Transverse colon (tissue), 4 donors: ENCODE data around the gene BRME1. TPM values are rescaled to one million over a fixed set of nuclear protein-coding genes. Genes with fewer than 3 reads are reported as not detected.

ENCODE experiments used
- DNase-seq: peaks from one replicate; pipeline ENCODE4 v3.0.0-alpha.2; 2019
- H3K27ac ChIP-seq, 4 donors: fragments of 200-600 bp; sonication (generic); 2 replicates each; pipeline ENCODE4 v1.5.1; 2016 to 2018; ENCODE audit warnings: inconsistent platforms in 4 of 4
- H3K27me3 ChIP-seq: fragments of 200-600 bp; sonication (generic); 2 replicates; pipeline ENCODE4 v1.5.1; 2017; ENCODE audit warnings: inconsistent platforms
- H3K36me3 ChIP-seq, 4 donors: fragments of 200-600 bp; sonication (generic); 2 replicates each; pipeline ENCODE4 v1.5.1; 2017 to 2019; ENCODE audit warnings: inconsistent platforms in 4 of 4
- H3K4me1 ChIP-seq, 4 donors: fragments of 200-600 bp; sonication (generic); 2 replicates each; pipeline ENCODE4 v1.5.1; 2017 to 2020; ENCODE audit warnings: inconsistent platforms in 4 of 4
- H3K4me3 ChIP-seq, 4 donors: fragments of 200-600 bp; sonication (generic); 1 replicate in 1 of 4; 2 replicates in 3 of 4; pipeline versions ENCODE4 v1.5.1 to v1.6.1; 2017 to 2019; ENCODE audit warnings: inconsistent platforms in 4 of 4
- H3K9me3 ChIP-seq, 2 donors: fragments of 200-600 bp; sonication (generic); 2 replicates each; pipeline ENCODE4 v1.5.1; 2017 to 2019; ENCODE audit warnings: inconsistent platforms in 2 of 2
- CTCF ChIP-seq, 5 experiments: fragments of 200-600 bp in 3 of 5; fragments of 450-650 bp in 2 of 5; sonication (generic) in 3 of 5; IDR thresholded peaks; 1 replicate in 2 of 5; 2 replicates in 3 of 5; pipeline ENCODE4 v1.5.1; 2016 to 2017; ENCODE audit warnings: antibody characterized with exemption in 5 of 5, inconsistent platforms in 3 of 5, mild to moderate bottlenecking in 2 of 5, moderate library complexity in 1 of 5
- EP300 ChIP-seq: sonication (generic); formaldehyde crosslinking; IDR thresholded peaks from one replicate; pipeline ENCODE4 v1.6.1; 2017; ENCODE audit warnings: antibody characterized with exemption, low read depth
- POLR2A ChIP-seq: fragments of 450-650 bp; IDR thresholded peaks from one replicate; pipeline ENCODE4 v1.6.1; 2016; ENCODE audit warnings: antibody characterized with exemption, mild to moderate bottlenecking, moderate library complexity
- POLR2AphosphoS5 ChIP-seq, 3 donors: sonication (generic); formaldehyde crosslinking; IDR thresholded peaks; one replicate each; pipeline ENCODE4 v1.6.1; 2016; ENCODE audit warnings: antibody characterized with exemption in 3 of 3
- WGBS, 2 donors: methylation state at CpG; one replicate each; pipeline ENCODE4 v1.1.5; 2018; ENCODE audit warnings: low coverage in 1 of 2; 5-methylcytosine and 5-hydroxymethylcytosine counted together
- in situ Hi-C, 4 donors: fragments of 200-750 bp; cut with MboI; loops; one replicate each; pipeline versions ENCODE4 v1.15.0 to v1.15.1; 2017; ENCODE audit warnings: low sequenced_read_pairs in 3 of 4, low pct_ligation_motif_present in 1 of 4, low pct_unique_long_range_greater_than_20kb in 1 of 4
- intact Hi-C: fragments of 100-400 bp; cut with DNase I; formaldehyde crosslinking; loops from one replicate; pipeline ENCODE4 v1.15.1; 2023; ENCODE audit warnings: low total_unique reads
- total RNA-seq, 4 donors: library from RNA; depleted of rRNA; stranded (reverse); fragments of >200 nt; gene quantifications; one replicate each; pipeline ENCODE4 v1.1.0, GENCODE V29; 2016

BRME1 gene
- total RNA-seq, 4 donors from 2014 or later, result 5.2 to 102 (median 6.7) TPM

DNA sequence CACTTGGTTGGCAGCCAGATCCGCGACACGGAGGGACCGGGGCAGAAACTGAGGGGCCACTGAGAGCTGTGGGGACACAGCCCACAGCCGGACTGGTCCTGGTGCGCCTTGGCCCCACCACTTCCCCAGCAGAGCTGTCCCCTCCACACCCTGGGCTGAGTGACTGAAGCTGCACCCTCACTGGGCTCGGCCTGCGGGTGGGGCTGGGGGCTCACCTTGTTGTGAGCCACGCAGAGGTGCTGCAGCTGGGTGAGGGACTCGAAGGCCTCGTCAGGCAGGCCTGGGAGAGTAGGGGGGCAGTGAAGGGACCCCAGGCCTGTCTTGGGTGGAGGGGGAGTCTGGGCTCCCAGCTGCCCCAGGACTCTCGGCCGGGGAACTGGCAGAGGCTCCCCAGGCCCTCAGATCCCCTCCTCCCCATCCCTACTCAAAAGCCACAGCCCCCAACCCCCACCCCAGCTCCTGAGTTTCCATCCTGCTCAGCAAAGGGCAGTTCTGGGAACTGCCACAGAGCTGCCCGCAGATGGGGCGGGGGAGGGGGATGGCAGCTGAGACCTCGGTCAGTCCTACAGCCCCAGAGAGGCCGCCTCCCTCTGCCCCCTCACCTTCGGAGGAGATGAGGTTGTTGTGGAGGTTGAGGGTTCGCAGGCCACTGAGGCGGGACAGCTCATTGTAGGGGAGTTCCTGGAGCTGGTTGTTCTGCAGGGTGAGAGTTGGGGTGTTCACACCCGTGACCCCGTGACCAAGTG is 30.0 kb upstream of the BRME1 start:
- Histone ChIP-seq H3K9me3 (no peaks in the 10 kb centered on the region), H3K4me3 (no peak overlapping the region), H3K36me3 (no peaks in the 10 kb centered on the region), H3K27me3 (peaks cover 9% of the 10 kb centered on the region), H3K27ac (no peak overlapping the region), H3K4me1 (no peaks in the 10 kb centered on the region)
- TF ChIP-seq POLR2AphosphoS5 (IDR thresholded peaks at IDR 0.05), result no peak
- TF ChIP-seq POLR2A, result no peak
- TF ChIP-seq CTCF (IDR thresholded peaks at IDR 0.05), result no peak
- no peak for TF ChIP-seq EP300
- WGBS, 2 donors, result 74% methylated on average over 19 of the region's 22 CpGs; no CpG with 5 or more reads in 1 of the 2 donors
- in situ Hi-C loops (no loop called here), intact Hi-C loops (no loop called here)
- DNase-seq, result no peak

DNA sequence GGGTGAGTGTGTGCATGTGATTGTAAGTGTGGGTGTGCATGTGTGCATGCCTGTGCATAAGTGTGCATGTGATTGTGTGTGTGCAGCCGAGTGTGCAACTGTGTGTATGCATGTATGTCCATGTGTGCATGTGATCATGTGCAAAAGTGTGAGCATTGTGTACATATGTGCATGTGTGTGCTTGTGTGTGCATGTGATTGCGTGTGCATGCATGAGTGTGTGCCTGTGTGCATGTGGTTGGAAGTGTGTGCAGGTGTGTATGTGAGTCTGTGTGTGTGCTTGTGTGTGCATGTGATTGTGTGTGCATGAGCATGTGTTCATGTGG is 28.8 kb upstream of the BRME1 start:
- TF ChIP-seq POLR2AphosphoS5 (IDR thresholded peaks at IDR 0.05) (no peak), CTCF (IDR thresholded peaks at IDR 0.05) (no peak), EP300 (no peak), POLR2A (no peak)
- WGBS, 2 donors, result 93% methylated on average over 2 of the region's 2 CpGs; no CpG with 5 or more reads in 1 of the 2 donors
- H3K27me3 ChIP-seq, result peaks cover 9% of the 10 kb centered on the region
- intact Hi-C loops (no loop called here), in situ Hi-C loops (no loop called here)
- H3K4me3 ChIP-seq, result no peak overlapping the region
- peaks cover 0 to 8% (median 0%) of the 10 kb centered on the region in 4 donors for H3K36me3 ChIP-seq
- no peaks in the 10 kb centered on the region for H3K9me3 ChIP-seq
- DNase-seq, result no peak
- no peak overlapping the region for H3K27ac ChIP-seq
- H3K4me1 ChIP-seq, result no peaks in the 10 kb centered on the region

DNA sequence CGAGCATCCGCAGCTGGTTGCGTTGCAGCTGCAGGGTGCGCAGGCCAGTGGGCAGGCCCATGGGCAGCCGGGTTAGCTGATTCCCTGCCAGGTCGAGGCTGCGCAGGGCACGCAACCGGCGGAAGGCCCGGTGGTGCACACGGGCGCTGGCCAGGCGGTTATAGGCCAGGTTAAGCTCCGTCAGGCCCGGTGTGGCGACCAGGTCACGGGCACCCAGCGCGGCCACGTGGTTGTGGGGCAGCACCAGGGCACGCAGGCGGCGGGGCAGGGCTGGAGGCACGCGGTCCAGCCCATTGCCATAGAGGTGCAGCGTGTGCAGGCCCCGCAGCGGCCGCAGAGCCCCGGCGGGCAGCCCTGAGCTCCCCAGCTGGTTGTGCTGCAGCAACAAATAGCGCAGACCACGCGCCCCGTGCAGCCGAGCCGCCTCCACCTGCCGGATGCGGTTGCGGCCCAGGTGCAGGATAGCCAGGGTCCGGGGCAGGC is 27.0 kb upstream of the BRME1 start:
- in situ Hi-C loops, result no loop called here
- H3K4me1 ChIP-seq, result no peaks in the 10 kb centered on the region
- WGBS, 2 donors, result 95% methylated on average over 41 of the region's 42 CpGs; no CpG with 5 or more reads in 1 of the 2 donors
- no peak overlapping the region for H3K27ac ChIP-seq
- intact Hi-C loops, result no loop called here
- H3K27me3 ChIP-seq, result peaks cover 3% of the 10 kb centered on the region
- no peaks in the 10 kb centered on the region for H3K9me3 ChIP-seq
- no peak for DNase-seq
- H3K4me3 ChIP-seq, result no peak overlapping the region
- peaks cover 0 to 12% (median 0%) of the 10 kb centered on the region in 4 donors for H3K36me3 ChIP-seq
- no peak for TF ChIP-seq CTCF (IDR thresholded peaks at IDR 0.05)
- TF ChIP-seq POLR2A, result peak; percentile 16

GRCh38 chr19:13932149-13932637 is 26.3 kb upstream of the BRME1 start:
- 92% methylated on average over 5 of the region's 6 CpGs; no CpG with 5 or more reads in 1 of the 2 donors for WGBS, 2 donors
- no peak overlapping the region for H3K27ac ChIP-seq
- TF ChIP-seq POLR2AphosphoS5 (IDR thresholded peaks at IDR 0.05) (no peak), EP300 (no peak), POLR2A (no peak), CTCF (IDR thresholded peaks at IDR 0.05) (no peak)
- no peaks in the 10 kb centered on the region for H3K9me3 ChIP-seq
- in situ Hi-C loops, result no loop called here
- H3K4me3 ChIP-seq, result no peak overlapping the region
- DNase-seq, result no peak
- no peaks in the 10 kb centered on the region for H3K4me1 ChIP-seq
- intact Hi-C loops, result no loop called here
- peaks cover 0 to 18% (median 0%) of the 10 kb centered on the region in 4 donors for H3K36me3 ChIP-seq
- no peaks in the 10 kb centered on the region for H3K27me3 ChIP-seq
